HG03175 (cell line): ENCODE measurements around the gene CCT3.

Experiments used
- ATAC-seq: cut with Tn5 transposase; IDR thresholded peaks from one replicate; pipeline ENCODE4 v1.9.1; 2021; ENCODE audit warnings: mild to moderate bottlenecking, moderate library complexity; ENCODE audit not compliant: unreplicated experiment

Gene CCT3

GRCh38 chr1:156282479-156283222 is 55.4 kb downstream of the CCT3 start, which contains the start of gene SMG5:
SMG5 (minus strand) TSS chr1:156282825; CDS start chr1:156282680, 145 bp downstream.
- peak; percentile 84 for ATAC-seq

- ATAC-seq, result no peak
Observed at GRCh38 chr1:156281693-156282478, 56.2 kb downstream of the CCT3 start.

- ATAC-seq, result peak; percentile 50
Observed at GRCh38 chr1:156281281-156281680, 56.8 kb downstream of the CCT3 start.

- ATAC-seq, result no peak
Observed at GRCh38 chr1:156279837-156280236, 58.3 kb downstream of the CCT3 start.

GRCh38 chr1:156276966-156277381 is 61.1 kb downstream of the CCT3 start:
- ATAC-seq, result no peak

- ATAC-seq, result no peak
Observed at GRCh38 chr1:156276532-156276931, 61.6 kb downstream of the CCT3 start.

GRCh38 chr1:156270314-156270713 is 67.8 kb downstream of the CCT3 start:
- no peak for ATAC-seq

GRCh38 chr1:156268336-156268735 is 69.8 kb downstream of the CCT3 start:
- no peak for ATAC-seq

GRCh38 chr1:156266051-156266450 is 72.0 kb downstream of the CCT3 start:
- ATAC-seq, result no peak

GRCh38 chr1:156263288-156263655 is 74.8 kb downstream of the CCT3 start:
- ATAC-seq, result no peak

GRCh38 chr1:156262461-156263287 is 75.4 kb downstream of the CCT3 start:
- no peak for ATAC-seq

- ATAC-seq, result no peak
Observed at GRCh38 chr1:156260896-156261295, 77.2 kb downstream of the CCT3 start.

- ATAC-seq, result no peak
Observed at GRCh38 chr1:156259805-156260204, 78.3 kb downstream of the CCT3 start.
